H1 (cell line): ENCODE measurements around the gene TSPAN15. TPM values are rescaled to one million over a fixed set of nuclear protein-coding genes. Genes with fewer than 3 reads are reported as not detected.

Source experiments
- FOSL1 ChIP-seq: IDR thresholded peaks from 2 replicates; pipeline ENCODE4 v1.6.1; 2011; ENCODE audit warnings: mild to moderate bottlenecking, low read depth, low read length, moderate library complexity; ENCODE audit not compliant: insufficient read depth
- PHF8 ChIP-seq: fragments of 200-600 bp; sonication (generic); conservative IDR thresholded peaks from 2 replicates; pipeline ENCODE4 v1.7.1; 2012; ENCODE audit warnings: low read depth, mild to moderate bottlenecking, inconsistent platforms, low read length, moderate library complexity
- POU5F1 ChIP-seq: IDR thresholded peaks from 2 replicates; pipeline ENCODE4 v1.6.1; 2011; ENCODE audit warnings: low read depth, mild to moderate bottlenecking, low read length, moderate library complexity
- polyA plus RNA-seq, 7 experiments: library from polyadenylated mRNA; depleted of rRNA in 3 of 7; stranded (reverse) in 5 of 7; unstranded in 2 of 7; fragments of >200 nt in 5 of 7; fragments of 200-250 nt in 2 of 7; gene quantifications; 1 replicate in 5 of 7; 2 replicates in 1 of 7; 4 replicates in 1 of 7; pipeline versions ENCODE4 v1.2.1 to v1.2.3, GENCODE V29; 2011 to 2013; ENCODE audit warnings: missing spikeins in 2 of 7, mixed read lengths in 2 of 7
- total RNA-seq: library from RNA; stranded (reverse); fragmentation: NEBNext Ultra II Directional; extraction: Animal tissue kit (Norgen Biotek cat#: 25700); gene quantifications from 2 replicates; pipeline ENCODE4 v1.2.1, GENCODE V29; 2021

Gene TSPAN15
- total and polyA plus RNA-seq, 2 of the 8 experiments (the other 6 are each of a cell fraction or from before 2014, with no cell fraction given), result 9.7 to 20.0 TPM

GRCh38 chr10:69489506-69490090 lies 38.3 kb downstream of the TSPAN15 start (continued):
- TF ChIP-seq FOSL1 (no peak), PHF8 (no peak), POU5F1 (no peak)
